NCI-H82 (cell line): ENCODE results near the gene PSAP.
A peak's percentile ranks its signal among the peaks of the same experiment; 100 is the strongest.
"Not testable (repeated sequence)": the region's sequence is repeated elsewhere in the genome, so short reads cannot be mapped to it uniquely, and the experiment has no call there.

Experiments
- DNase-seq: peaks from one replicate; lab custom pipeline; 2025; lab: John Stamatoyannopoulos, UW

The PSAP gene

DNA sequence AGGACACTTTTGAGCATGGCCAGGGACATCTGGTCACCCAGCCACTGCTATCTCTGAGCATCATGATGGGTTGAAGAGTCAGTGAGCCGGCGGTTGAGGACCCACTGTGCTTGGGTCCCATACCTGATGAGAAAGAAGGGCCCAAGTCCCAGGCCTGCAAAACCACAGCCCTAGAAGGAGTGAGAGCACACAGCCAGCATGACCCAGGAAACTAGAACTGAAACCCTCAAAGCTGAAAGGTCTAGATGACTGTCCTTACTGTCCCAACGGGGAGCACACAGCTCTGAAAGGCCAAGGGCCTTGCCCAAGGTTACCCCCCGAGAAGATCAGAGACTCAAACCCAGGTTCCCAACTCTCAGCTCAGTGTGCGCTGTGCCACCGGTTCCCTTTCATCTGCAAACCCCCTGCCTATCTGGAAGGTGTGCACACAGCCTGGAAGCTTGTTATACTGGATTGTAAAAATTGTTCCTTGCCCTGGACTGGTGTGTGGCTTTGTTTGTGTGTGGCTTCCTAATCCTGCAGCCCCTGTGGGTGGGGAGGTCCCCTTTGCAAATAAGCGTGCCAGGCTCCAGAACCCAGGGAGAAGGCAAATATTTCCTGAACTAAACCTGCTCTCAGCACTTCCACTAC lies 22.6 kb upstream of the PSAP start:
- DNase-seq, result no peak

- DNase-seq, result not testable (repeated sequence)
These were observed 18.6 kb upstream of the PSAP start for GRCh38 chr10:71869601-71870000.

DNA sequence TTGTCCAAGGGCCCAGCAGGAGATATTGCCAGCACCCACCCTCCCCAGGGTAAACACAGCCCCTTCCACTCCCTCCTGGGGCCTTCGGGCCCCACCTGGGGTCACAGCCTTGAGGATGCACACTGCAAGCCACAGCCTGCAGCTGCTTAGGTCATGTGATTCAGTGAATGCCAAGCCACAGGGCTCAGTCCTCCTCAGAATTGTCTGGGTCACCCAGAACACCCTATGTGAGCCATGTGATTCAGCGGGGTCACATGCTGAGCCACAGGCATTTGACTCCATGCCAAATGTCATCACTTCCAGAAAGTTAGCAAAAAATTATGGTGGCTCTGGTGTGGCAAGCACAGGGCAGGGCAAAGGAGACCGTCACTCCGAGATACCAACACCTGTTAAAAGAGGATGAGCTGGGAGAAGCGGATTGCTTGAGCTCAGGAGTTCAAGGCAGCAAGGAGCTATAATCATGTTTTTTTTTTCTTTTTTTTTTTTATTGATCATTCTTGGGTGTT lies 17.2 kb upstream of the PSAP start:
- peak; percentile 57 for DNase-seq

DNA sequence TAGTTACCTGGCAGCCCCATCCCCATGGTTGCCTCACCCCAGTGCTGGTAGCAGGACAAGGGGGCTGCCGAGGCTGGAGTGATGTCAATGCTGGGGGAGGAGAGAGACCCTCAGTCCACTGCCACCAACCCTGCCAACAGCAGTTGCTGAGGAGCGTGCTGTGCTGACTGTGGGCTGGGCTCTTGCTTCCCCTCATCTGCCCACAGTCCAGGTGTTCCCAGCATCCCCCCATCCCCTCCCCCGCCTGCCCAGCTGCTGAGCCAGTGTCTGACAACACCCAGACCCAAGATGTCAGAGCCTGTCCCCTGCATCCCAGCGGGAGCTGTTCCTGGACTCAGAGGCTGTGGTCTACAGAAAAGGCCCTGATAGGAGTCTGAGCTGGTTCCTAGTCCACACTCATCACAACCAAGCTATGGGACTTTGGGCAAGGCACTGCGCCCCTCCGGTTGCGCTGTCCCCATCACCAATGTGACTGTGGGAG lies 14.6 kb upstream of the PSAP start:
- peak; percentile 52 for DNase-seq

DNA sequence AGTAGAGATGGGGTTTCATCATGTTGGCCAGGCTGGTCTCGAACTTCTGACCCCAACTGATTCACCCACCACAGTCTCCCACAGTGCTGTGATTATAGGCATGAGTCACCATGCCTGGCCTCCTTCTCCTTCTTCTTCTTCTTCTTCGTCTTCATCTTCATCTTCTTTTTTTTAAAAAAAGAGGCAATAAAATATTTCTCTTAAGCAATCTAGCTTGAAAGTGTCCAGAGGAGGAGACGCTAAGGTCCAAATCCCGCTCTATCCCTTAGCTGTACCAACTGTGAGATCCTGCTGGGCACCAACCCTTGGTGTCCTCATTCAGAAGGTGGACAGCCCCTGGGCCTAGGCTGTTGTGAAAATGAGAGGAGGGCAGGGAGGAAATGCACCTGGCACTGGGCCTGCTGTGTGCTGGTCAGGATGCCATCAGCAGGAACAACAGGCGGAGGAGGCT lies 13.9 kb upstream of the PSAP start:
- no peak for DNase-seq

DNA sequence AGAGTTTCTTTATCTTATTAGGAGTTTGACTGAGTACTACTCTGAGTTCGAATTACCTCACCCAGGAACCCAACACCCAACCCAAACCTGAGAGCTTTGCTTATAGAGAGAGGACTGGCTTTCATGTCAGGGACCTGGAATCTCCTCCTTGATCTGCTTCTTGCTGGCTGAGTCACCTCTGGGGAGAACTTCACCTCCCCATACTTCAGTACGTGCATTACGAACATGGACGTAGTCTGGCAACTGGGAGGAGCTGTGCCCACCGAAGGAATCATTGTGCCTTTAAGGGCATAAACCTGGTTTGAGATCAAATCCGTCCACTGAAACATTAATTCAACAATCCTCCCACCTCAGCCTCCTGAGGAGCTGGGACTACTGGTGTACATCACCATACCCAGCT lies 12.2 kb upstream of the PSAP start:
- no peak for DNase-seq

DNA sequence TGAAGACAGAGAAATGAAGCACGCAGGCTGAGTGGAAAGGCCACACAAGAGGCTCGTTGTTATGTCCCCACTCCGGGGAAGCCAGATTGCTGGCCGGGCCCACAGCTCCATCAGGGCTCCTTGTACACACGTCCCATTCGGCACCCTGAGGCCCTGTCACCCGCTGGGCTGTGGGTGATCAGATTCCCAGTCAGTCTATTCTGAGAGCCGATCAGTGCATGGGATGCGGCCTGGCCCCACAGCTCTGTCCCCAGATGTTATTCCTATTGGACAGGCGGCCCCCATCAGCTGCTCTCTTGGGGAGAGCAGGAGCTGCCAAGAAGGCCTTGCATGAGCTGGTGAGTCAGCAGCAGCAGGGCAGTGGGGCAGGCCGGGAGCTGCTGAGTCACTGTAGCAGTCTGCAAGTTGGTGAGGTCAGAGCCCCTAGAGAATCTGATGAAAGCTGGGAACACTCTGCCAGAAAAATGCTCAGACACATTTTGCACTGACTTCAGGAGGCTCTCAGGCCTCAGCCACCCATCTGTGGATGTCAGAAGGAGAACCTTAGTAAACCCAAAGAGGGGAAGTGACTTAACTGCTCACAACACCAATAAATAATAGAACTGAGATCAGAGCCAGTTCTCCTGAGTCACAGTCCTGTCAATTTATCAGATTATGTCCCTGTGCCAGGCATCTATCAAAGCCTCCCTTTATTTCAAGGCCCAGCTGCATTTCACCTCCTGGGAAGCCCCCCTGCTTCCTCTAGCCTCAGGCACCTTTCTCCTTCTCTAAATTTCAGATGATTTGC lies 9.4 kb upstream of the PSAP start:
- peak; percentile 89 for DNase-seq

GRCh38 chr10:71857934-71858890 lies 7.2 kb upstream of the PSAP start:
- no peak for DNase-seq

- DNase-seq, result no peak
These were observed 5.6 kb upstream of the PSAP start for GRCh38 chr10:71856619-71857018.

- peak; percentile 45 for DNase-seq
These were observed 3.0 kb upstream of the PSAP start for GRCh38 chr10:71854031-71854430.

- DNase-seq, result no peak
These were observed 1.4 kb upstream of the PSAP start for GRCh38 chr10:71852355-71852937.

GRCh38 chr10:71851465-71852095 lies 529 bp upstream of the PSAP start:
- not testable (repeated sequence) for DNase-seq

DNA sequence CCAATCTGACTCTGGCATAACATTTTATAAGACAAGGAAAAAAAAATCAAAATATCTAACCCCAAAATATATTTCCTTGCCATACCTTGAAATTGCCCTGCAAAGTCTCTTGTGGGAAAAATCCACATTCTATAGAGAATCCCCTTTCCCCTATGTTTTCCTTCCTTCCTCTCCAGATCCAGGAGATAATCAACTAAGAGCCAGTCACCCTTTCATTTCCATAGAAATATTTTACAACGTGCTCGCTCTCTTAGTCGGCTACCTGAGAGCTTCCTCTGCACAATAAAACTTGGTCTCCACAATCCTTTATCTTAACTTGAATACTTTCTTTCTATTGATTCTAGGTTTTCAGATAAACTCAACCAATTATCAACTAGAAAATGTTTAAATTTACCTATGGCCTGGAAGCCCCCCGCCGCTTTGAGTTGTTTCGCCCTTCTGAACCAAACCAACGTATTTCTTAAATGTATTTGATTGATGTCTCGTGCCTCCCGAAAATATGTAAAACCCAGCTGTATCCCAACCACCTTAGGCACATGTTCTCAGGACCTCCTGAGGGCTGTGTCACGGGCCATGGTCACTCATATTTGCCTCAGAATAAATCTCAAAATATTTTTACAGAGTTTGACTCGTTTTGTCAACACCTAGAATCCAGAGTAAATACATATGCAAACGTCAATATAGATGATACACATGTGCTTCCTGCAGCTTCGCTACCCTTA lies 869 bp downstream of the PSAP start:
- no peak for DNase-seq

GRCh38 chr10:71849461-71849908 lies 1.6 kb downstream of the PSAP start:
- peak; percentile 22 for DNase-seq

DNA sequence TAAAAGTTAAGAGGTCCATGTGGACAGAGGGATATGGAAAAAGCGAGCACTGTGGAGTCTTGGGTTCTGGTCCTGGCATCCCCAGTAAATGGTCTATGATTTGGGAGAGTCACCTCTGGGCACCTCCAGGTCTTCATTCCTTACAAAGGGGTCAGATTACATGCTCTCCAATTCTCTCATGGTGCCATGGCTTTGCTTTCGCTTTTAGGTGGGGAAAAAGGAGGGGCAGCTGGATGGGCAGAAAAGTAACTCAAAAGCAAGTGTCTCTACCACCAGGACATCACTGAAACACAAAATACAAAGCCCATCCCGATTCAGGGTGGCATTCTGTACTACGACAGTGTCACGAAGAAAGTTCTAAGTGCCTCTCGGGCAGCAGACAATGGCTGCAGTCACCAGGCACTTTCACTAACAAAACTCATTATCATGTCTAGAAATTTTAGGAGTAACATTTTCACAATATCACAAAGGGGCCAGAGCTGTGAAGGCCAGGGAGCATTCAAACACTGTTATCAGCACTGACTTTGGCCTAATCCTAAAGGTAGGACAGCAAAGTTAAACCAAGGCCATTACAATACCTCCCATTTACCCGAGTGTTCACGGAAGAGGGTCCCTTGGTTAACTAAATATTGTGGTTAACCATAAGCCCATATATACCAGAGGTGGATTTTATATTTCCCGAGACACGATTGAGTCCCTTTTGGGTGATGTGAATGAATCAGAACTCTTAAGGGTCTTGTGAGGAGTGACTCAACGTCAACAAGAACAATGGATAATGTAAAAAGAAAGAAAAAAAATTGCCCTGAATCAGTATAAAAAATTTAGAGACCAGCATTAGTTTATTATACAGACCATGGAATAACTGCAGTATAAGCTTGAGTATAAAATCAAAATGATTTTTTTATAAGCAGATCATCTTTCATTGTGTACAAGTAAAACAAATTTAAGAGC lies 2.5 kb downstream of the PSAP start:
- DNase-seq, result no peak

DNA sequence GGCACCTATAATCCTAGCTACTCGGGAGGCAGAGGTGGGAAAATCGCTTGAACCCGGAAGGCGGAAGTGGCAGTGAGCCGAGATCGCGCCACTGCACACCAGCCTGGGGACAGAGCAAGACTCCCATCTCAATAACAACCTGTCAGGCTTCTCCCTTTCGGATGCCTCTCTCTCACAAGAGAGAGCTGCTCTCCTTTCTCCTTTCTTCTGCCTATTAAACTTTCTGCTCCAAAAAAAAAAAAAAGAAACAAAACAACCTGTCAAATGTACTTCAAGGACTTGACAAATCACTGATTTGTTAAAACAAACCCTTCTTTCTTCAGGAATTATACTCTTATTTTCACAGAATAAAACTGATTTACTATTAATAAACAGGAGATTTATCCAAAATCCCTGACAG lies 3.6 kb downstream of the PSAP start:
- no peak for DNase-seq

DNA sequence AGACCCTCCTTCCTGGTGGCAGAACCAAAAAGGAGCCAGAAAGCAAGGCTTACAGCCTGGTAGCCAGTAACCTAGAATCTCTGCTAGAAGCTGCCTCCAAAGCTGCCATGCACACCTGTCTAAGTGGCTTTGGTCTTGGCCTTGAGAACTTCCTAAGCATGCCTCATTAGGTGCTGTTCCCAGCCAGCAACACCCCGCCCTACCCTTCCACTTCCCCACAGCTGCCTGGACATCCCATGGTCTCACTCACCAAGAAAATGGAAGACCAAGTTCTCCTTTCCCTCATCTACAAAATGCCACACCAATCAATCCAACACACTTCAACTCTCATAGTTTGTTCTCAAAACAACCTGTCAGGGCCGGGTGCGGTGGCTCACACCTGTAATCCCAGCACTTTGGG lies 4.2 kb downstream of the PSAP start:
- DNase-seq, result peak; percentile 20

DNA sequence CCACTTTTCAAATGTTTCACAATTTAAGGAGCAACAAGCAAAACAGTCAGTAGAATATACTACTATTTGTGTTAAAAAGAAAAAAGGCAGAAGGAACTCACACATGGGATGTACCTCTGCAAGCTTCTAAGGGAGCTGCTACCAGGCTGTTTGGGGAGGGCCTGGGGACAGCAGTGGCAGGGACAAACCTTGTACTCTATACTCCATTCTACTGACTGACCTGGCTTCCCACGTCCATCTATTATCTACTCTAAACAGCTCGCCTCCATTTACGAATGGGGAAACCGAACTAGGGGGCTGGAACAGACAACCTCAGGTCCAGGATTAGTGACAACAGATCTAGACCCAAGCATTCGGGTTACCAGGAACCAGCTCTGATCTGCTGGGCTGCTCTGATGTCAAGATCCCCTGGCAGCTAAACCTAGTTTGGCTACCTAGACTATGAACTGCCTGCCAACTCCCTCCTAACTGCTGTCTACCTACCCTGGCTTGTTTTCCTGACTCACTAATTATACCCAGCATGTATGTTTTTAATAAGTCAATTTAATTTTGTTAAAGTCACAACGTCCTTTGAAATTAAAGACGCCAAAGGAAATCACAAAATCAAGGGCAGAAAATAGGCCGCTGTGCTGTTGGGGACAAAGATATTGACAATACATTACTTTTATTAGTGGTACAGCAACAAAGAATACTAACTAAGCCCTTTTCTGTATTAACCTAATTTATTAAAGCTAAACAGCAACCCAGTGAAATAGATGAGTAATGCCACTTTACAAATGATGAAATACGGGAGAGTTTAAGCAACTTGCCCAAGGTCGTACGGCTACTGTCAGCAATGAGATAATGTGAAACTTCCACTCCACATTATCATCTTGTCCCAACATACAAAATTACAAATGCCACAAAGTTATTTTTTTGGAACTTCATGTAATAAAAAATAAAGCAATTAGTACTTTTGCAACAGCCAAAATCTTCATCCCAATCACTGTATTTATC lies 5.3 kb downstream of the PSAP start:
- no peak for DNase-seq
